Measurements from ENCODE around the gene NUTF2.
A peak's percentile ranks its signal among the peaks of the same experiment; 100 is the strongest.
"Not testable (repeated sequence)": the region's sequence is repeated elsewhere in the genome, so short reads cannot be mapped to it uniquely, and the experiment has no call there.

NUTF2 gene

DNA sequence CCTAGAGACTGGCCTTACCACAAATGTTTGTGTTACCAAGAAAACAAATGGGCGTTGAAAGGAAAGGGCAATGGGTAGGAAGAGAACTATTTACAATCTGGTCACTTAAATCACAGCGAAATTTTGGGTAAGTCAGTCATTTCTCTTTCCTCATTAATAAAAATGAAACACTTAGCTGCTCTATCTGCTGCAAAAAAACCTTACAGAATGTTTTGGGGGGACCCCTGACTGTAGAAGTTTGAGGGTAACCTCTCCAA is 742 bp upstream of the NUTF2 start:
- Mint-ChIP-seq H3K9me3 (no peaks in the 10 kb centered on the region), H3K4me1 (ENCODE audit: low read depth) (peaks cover 52% of the 10 kb centered on the region), H3K36me3 (ENCODE audit: low read depth) (peaks cover 8% of the 10 kb centered on the region), H3K27ac (peak overlapping the region; percentile 95), H3K4me3 (peak overlapping the region; percentile 89), H3K27me3 (no peaks in the 10 kb centered on the region)

DNA sequence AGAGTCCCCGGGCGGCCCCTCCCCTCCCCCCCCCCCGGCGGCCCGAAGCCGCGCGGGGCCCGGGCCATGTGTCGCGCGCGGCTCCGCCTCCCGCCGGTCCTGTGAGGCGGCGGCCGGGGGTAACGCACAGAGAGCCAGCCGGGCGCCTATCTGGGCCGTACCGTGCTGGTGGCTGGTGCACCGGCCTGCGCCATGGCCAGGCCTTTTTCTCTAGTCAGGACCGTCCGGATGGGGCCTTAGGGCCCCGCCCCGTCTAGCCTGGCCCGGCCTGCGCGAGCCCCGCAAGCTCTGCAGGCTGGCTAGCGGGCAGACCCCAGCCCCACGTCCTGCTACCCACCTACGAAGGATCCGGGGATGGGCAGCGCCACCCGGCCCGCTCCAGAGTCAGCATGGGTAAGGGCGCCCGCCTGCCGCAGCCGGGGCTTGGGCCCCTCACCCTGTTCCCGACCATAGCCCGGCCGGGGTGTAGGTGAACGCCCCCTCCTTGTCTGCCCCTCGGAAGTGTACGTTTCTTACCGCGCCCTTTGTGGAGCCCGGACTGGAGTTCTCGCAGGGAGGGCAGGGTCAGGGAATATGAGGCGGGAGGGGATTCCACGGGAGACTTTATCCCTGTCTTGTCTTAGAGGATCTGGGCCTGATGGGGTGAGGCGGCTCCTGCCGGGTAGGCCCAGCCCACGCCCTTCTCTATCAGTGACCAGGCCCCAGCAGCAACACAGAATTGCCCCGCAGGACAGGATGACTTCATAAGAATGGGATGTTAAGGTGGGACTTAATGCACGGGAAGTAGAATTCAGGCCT is 530 bp downstream of the NUTF2 start, which contains the start of gene CENPT:
Gene CENPT (minus strand): TSS at position 630 of the 798 bp plus-strand sequence. CDS start 13,834 bp downstream, outside the sequence.
- Mint-ChIP-seq H3K4me1 (ENCODE audit: low read depth) (peaks cover 47% of the 10 kb centered on the region), H3K9me3 (no peaks in the 10 kb centered on the region), H3K27me3 (no peaks in the 10 kb centered on the region), H3K36me3 (ENCODE audit: low read depth) (peaks cover 8% of the 10 kb centered on the region), H3K4me3 (peak within 1 kb of the TSS; percentile 93), H3K27ac (peak within 1 kb of the TSS; percentile 95)

DNA sequence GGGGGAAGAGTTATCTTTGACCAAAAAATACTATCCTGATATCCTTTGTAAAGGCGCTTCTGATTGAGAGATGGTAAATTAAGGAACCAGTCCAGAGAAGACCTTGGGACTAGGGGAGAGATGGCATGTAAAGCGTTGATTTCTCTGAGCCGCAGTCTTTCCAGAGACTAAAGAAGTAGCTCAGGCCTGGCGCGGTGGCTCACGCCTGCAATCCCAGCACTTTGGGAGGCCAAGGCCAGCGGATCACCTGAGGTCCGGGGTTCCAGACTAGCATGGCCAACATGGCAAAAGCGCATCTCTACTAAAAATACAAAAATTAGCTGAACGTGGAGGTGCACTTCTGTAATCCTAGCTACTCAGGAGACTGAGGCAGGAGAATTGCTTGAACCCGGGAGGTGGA is 1.4 kb downstream of the NUTF2 start:
- Mint-ChIP-seq H3K4me1 (ENCODE audit: low read depth) (peaks cover 45% of the 10 kb centered on the region), H3K27ac (peak overlapping the region; percentile 89), H3K36me3 (ENCODE audit: low read depth) (peaks cover 8% of the 10 kb centered on the region), H3K27me3 (no peaks in the 10 kb centered on the region), H3K4me3 (peak overlapping the region; percentile 93), H3K9me3 (no peaks in the 10 kb centered on the region)

DNA sequence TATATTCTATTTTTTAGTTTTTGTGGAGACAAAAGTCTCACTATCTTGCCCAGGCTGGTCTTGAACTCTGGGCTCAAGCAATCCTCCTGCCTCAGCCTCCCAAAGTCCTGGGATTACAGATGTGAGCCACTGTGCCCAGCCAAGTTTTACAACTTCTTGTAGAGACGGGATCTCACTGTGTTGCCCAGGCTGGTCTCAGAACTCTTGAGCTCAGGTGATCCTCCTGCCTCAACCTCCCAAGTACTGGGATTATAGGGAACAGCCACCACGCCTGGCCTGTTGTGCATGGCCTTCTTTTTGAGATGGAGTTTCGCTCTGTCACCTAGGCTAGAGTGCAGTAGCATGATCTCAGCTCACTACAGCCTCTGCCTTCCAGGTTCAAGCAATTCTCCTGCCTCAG is 6.9 kb downstream of the NUTF2 start:
- H3K4me1 Mint-ChIP-seq (ENCODE audit: low read depth), result peaks cover 32% of the 10 kb centered on the region
- H3K9me3 Mint-ChIP-seq, result no peaks in the 10 kb centered on the region
- no peak overlapping the region for H3K4me3 Mint-ChIP-seq
- H3K36me3 Mint-ChIP-seq (ENCODE audit: low read depth), result peaks cover 17% of the 10 kb centered on the region
- H3K27me3 Mint-ChIP-seq, result no peaks in the 10 kb centered on the region
- H3K27ac Mint-ChIP-seq, result no peak overlapping the region

DNA sequence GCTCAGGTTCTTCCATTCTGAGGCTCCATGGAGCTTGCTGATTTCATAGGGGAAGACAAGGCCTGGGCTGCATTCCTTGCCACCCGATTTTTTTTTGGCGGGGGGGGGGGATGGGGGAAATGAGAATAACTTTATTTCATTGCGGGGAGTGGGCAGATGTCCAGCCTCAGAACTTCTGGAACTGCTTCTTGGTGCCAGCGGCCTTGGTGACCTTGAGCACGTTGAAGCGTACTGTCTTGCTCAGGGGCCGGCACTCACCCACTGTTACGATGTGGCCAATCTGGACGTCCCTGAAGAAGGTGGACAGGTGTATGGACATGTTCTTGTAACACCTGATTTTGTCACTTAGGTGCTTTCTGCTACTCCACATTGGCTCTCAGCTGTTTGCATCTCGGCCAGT is 9.1 kb downstream of the NUTF2 start:
- Mint-ChIP-seq H3K4me1 (ENCODE audit: low read depth) (peaks cover 27% of the 10 kb centered on the region), H3K36me3 (ENCODE audit: low read depth) (peaks cover 17% of the 10 kb centered on the region), H3K27me3 (no peaks in the 10 kb centered on the region), H3K27ac (no peak overlapping the region), H3K9me3 (no peaks in the 10 kb centered on the region), H3K4me3 (no peak overlapping the region)

DNA sequence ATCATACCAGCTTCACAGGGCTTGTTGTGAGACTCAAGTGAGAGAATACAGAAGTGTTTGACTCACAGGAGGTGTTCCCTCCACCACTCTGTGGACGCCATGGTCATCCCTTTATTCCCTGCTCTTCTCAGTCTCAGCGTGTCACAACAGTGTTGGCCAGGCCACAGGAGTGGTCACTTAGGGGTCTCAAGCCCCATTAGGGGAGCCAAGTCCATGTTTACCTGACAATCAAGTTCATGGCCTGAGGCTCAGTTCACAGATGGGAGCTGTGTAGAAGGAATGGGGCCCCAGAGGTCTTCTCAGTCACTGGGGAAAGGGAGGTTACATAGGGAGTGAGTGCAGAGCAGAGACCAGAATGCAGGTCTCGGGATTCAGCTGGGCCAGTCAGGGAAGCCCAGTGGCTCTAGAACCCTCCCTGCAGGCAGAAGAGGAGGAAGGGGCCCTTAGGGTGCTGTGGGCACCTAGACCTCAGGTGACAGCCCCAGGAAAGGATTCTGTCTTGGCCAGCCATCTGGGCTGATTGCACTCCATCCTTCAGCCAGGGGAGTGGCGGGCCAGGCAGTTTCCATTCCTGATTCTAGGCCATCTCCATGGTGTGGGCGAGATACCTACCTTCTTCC is 10.3 kb downstream of the NUTF2 start:
- Mint-ChIP-seq H3K27ac (peak overlapping the region; percentile 76), H3K27me3 (no peaks in the 10 kb centered on the region), H3K4me1 (ENCODE audit: low read depth) (peaks cover 27% of the 10 kb centered on the region), H3K4me3 (no peak overlapping the region), H3K9me3 (no peaks in the 10 kb centered on the region), H3K36me3 (ENCODE audit: low read depth) (peaks cover 21% of the 10 kb centered on the region)

DNA sequence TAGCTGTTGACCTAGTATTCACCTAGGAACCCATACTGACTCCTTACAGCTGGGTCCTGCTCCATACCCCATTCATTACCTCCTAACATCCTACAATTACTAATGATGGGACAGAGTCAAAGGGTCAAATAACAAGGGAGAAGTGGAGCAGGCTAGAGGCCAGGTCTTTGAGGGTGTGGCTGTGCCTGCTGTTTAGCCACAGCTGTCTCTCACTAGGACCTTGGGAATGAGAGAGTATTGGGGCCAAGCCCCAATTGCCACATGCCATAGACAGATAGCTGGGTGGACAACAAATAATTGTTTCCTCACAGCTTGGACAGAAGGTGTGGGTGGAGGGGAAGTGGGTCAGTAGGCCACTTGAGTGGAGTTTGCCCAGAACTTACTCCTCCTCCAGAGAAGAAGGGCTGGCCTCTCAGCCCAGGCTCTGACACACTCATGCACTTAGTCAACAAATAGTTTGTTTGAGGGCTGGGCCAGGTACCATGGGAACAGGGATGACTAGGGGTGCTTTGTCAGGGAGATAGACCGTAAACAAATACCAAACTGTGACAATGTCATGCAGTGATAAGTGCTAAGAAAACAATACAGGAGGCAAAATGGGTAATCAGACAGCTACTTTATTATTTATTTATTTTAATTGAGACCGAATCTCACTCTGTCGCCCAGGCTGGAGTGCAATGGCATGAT is 11.0 kb downstream of the NUTF2 start:
- H3K36me3 Mint-ChIP-seq (ENCODE audit: low read depth), result peaks cover 21% of the 10 kb centered on the region
- no peaks in the 10 kb centered on the region for H3K9me3 Mint-ChIP-seq
- no peak overlapping the region for H3K4me3 Mint-ChIP-seq
- H3K27me3 Mint-ChIP-seq, result no peaks in the 10 kb centered on the region
- peaks cover 27% of the 10 kb centered on the region for H3K4me1 Mint-ChIP-seq (ENCODE audit: low read depth)
- H3K27ac Mint-ChIP-seq, result peak overlapping the region; percentile 72

DNA sequence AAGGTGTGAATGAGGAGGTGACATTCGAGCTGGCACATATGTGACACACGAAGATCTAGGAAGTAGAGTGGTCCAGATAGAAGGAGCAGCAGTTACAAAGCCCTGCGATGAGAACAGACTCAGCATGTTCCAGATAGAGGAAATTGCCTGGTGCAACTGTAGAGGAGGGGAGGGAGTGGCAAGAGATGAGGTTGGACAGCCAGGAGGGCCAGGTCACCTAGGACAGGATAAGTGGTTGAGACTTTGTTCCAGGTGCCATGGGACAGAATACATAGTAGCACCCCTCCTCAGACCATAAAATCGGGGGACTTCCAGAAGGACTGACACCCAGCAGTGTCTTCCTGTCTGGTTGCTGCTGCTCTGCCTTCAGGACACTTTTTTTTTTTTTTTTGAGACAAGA is 11.8 kb downstream of the NUTF2 start:
- peaks cover 21% of the 10 kb centered on the region for H3K36me3 Mint-ChIP-seq (ENCODE audit: low read depth)
- no peaks in the 10 kb centered on the region for H3K9me3 Mint-ChIP-seq
- peaks cover 27% of the 10 kb centered on the region for H3K4me1 Mint-ChIP-seq (ENCODE audit: low read depth)
- H3K27me3 Mint-ChIP-seq, result no peaks in the 10 kb centered on the region
- peak overlapping the region; percentile 8 for H3K27ac Mint-ChIP-seq
- H3K4me3 Mint-ChIP-seq, result no peak overlapping the region

DNA sequence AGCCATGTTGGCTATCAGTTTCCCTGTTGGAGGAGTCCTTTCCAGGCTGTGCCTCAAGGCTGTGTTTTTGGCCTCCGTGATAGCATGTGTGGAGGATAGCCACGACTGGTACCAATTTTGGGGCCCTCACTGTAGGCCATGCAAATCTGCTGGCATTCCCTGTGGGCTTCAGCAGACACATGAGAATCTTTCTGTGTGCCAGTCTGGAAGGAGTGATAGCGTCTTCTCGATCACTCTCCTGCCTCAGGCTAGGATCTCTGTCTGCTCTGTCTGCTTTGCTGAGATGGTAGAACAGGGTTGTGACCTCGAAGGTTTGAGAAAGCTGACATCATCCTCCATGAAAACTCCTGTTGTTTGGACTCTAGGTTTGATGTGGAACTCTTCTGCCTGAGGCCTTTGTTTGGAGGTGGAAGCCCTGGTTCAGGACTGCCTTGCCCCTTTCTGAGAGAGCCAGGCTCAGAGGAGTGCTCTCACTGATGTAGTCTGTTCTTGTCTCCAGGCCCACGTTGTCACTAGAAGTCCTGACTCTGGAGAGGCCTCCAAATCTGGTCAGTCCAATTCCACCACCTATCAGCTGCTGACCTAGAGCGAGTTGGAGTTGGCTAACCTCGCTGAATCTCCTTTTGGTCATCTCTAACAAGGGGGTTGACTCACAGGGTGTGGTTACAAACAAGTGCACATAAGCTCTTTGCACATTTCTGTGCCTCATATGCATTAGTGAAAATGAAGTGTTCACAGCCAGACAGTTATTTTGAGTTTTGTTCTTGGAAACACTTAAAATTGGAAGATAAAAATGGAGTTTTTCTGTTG is 14.1 kb downstream of the NUTF2 start:
- peaks cover 12% of the 10 kb centered on the region for H3K4me1 Mint-ChIP-seq (ENCODE audit: low read depth)
- no peak overlapping the region for H3K27ac Mint-ChIP-seq
- peaks cover 28% of the 10 kb centered on the region for H3K36me3 Mint-ChIP-seq (ENCODE audit: low read depth)
- no peaks in the 10 kb centered on the region for H3K27me3 Mint-ChIP-seq
- H3K4me3 Mint-ChIP-seq, result no peak overlapping the region
- no peaks in the 10 kb centered on the region for H3K9me3 Mint-ChIP-seq

DNA sequence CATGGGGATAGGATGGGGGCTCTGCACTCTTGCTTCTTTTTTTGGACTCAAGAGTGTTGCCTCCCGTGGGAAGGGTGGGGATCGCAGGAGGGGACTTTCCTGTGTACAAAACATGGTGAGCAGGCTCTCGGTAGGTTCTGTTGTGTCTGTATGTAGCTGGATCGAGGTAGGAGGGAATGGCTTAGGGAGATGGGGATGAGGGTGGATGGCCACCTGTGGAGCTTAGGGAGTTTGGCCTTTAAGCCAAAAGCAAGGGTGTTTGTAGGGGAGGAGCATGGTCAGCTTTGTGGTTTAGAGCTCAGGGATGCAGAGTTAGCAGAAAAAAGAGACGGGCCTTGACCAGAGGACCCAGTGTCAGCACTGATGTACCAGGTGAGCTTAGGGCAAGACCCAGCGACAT is 15.1 kb downstream of the NUTF2 start:
- Mint-ChIP-seq H3K27me3 (no peaks in the 10 kb centered on the region), H3K27ac (no peak overlapping the region)

DNA sequence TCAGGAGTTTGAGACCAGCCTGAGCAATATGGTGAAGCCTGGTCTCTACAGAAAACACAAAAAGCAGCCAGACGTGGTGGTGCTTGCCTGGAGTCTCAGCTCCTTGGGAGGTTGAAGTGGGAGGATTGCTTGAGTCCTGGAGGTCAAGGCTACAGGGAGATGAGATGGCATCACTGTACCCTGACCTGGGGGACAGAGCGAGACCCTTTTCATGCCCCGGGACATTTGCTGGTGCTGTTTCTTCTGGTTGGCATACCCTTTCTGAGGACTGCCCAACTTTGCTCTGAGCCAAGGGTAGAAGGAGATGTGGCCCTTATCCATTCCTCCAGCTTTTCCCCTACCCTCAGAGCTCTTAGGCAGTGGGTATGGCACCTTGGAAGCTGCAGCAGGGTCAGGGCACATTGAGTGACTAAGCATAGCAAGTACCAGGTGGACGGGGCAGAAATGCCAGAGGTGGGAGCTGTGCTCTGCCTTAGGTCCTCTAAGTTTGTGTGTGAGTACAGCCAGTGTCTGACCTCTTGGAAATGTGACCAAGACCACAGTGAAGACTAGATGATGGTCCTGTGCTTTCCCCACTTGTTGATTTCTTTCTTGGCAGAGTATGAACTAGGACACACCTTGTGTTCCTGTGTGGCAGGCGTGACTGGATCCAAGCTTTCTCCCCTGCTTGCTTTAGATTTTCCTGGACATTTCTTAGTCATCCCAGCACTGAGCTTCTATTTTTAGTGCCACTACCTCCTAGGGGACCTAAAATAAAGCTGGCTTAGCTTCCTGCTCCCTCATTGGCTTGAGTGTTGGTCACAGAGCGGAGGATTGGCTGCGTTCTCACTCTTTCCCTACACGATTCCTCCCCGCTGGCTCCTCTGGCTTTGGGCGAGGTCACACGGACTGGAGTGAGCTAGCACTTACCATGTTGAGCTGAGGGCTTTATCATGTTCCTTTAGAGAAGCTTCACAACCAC is 16.2 kb downstream of the NUTF2 start:
- no peak overlapping the region for H3K27ac Mint-ChIP-seq
- H3K4me1 Mint-ChIP-seq (ENCODE audit: low read depth), result peaks cover 1% of the 10 kb centered on the region
- H3K9me3 Mint-ChIP-seq, result no peaks in the 10 kb centered on the region
- H3K4me3 Mint-ChIP-seq, result no peak overlapping the region
- H3K36me3 Mint-ChIP-seq (ENCODE audit: low read depth), result peaks cover 39% of the 10 kb centered on the region
- H3K27me3 Mint-ChIP-seq, result no peaks in the 10 kb centered on the region

More for the DNA sequence above, 15.1 kb downstream of the NUTF2 start:
- Mint-ChIP-seq H3K9me3 (no peaks in the 10 kb centered on the region), H3K4me3 (no peak overlapping the region), H3K4me1 (ENCODE audit: low read depth) (peaks cover 9% of the 10 kb centered on the region), H3K36me3 (ENCODE audit: low read depth) (peaks cover 36% of the 10 kb centered on the region)

DNA sequence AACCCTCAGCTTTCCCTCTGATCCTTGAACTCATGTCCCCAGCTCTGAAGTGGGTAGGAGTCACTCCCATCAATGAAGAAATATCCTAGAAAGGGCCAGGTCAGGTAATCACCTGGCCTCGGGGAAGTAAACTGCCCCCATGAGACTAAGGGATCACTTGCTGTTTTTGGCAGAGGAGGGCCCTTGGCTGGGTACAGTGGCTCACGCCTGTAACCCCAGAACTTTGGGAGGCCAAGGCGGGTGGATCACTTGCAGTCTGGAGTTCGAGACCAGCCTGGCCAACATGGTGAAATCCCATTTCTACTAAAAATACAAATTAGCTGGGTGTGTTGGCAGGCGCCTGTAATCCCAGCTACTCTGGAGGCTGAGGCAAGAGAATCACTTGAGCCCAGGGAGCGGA is 17.3 kb downstream of the NUTF2 start:
- H3K4me1 Mint-ChIP-seq (ENCODE audit: low read depth); H3K4me3 Mint-ChIP-seq; H3K27me3 Mint-ChIP-seq; H3K9me3 Mint-ChIP-seq; H3K27ac Mint-ChIP-seq: not testable (repeated sequence)
- peaks cover 40% of the 10 kb centered on the region for H3K36me3 Mint-ChIP-seq (ENCODE audit: low read depth)

DNA sequence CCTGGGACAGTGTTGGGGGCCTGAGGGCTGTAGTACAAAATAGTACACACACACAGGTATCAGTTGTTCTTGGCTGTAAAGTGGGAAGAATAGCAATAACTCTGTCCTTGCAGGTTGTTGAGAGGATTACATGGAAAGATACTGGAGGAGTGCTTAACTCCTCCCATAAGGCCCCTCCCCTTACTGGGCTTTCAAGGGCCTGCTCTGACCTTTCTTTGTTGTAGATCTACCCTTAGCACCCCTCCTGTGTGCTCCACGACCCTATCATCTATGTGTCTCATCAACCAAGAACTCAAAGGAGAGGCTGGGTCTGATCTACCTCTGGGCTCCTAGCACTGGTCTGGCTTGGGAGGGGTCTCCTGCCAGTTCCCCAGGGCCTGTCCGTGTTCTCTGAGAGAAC is 17.9 kb downstream of the NUTF2 start:
- Mint-ChIP-seq H3K27ac (no peak overlapping the region), H3K36me3 (ENCODE audit: low read depth) (peaks cover 40% of the 10 kb centered on the region), H3K4me1 (ENCODE audit: low read depth) (no peaks in the 10 kb centered on the region), H3K9me3 (no peaks in the 10 kb centered on the region), H3K4me3 (no peak overlapping the region), H3K27me3 (no peaks in the 10 kb centered on the region)

DNA sequence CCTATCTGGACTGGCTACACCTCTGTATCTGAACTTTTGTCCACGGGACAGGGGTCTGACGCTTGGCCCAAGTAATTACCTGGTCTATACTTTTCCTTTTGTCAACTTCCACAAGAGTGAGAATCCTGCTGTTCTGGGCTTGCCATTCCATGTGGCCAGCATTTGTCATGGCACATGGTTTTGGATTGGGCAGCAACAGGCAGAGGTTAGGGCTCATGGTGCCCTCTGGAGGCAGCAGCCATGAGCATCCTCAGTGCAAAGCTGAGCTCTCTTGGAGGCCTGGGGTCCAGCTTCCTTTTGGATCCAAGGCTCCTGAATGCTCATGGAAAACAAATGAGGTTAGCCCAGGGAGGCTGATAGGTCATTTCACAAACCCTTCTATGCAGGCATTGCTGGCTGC is 18.6 kb downstream of the NUTF2 start:
- H3K27me3 Mint-ChIP-seq, result no peaks in the 10 kb centered on the region
- no peaks in the 10 kb centered on the region for H3K4me1 Mint-ChIP-seq (ENCODE audit: low read depth)
- peaks cover 47% of the 10 kb centered on the region for H3K36me3 Mint-ChIP-seq (ENCODE audit: low read depth)
- H3K4me3 Mint-ChIP-seq, result no peak overlapping the region
- peak overlapping the region; percentile 31 for H3K27ac Mint-ChIP-seq
- H3K9me3 Mint-ChIP-seq, result no peaks in the 10 kb centered on the region

Measured in stimulated activated naive CD8-positive, alpha-beta T cell treated with anti-CD3 and anti-CD28 coated beads, Interleukin-15, Interleukin-2, amounts not matched to agents 100 ng/mL and 50 ng/mL, for 24 hours (primary cell).